D341Med (cell line): Measurements from ENCODE around the gene DCST2.
A peak's percentile ranks its signal among the peaks of the same experiment; 100 is the strongest.

Source experiments
- DNase-seq: peaks from one replicate; pipeline ENCODE4 v3.0.0; 2012; ENCODE audit warnings: low spot score

Gene DCST2

DNA sequence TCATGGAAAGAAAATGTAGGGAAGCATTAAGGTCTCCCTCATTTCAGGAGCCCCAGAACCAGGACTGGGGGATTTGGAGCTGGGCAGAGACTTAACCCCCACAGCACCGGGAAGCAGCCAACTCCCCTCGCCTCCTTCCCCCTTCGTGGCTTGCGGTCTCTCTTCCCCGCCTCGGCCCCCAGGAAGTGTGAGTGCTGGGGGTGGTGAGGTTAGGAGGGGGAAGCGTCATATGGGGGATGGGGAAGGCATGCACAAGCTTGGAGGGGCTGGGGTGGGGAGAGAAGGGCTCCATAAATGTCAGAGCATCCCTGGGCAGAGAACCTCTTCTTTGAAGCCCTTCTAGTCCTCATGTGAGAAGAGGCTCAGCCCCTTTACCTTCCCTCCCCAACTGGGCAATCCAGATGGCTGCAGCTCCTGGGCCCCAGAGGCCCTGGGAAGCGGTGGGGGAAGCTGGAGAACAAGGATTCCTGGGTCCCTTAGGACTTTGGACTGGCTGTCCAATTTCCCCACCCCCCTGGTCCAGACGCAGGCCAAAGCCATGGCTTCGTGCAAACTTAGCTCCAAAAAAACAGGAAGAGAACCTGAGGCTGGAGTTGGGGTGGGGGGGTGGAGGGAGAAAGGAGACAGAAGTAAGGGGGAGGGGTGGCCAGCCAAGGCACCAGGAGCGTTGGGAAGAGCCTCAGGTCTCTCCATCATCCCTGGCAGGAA is 23.2 kb downstream of the DCST2 start:
- no peak for DNase-seq

GRCh38 chr1:155009742-155010141 is 23.8 kb downstream of the DCST2 start:
- DNase-seq: no peak

- DNase-seq: no peak
Observed at GRCh38 chr1:155009221-155009711, 24.3 kb downstream of the DCST2 start.

GRCh38 chr1:155008015-155008941 is 25.3 kb downstream of the DCST2 start:
- DNase-seq: no peak

DNA sequence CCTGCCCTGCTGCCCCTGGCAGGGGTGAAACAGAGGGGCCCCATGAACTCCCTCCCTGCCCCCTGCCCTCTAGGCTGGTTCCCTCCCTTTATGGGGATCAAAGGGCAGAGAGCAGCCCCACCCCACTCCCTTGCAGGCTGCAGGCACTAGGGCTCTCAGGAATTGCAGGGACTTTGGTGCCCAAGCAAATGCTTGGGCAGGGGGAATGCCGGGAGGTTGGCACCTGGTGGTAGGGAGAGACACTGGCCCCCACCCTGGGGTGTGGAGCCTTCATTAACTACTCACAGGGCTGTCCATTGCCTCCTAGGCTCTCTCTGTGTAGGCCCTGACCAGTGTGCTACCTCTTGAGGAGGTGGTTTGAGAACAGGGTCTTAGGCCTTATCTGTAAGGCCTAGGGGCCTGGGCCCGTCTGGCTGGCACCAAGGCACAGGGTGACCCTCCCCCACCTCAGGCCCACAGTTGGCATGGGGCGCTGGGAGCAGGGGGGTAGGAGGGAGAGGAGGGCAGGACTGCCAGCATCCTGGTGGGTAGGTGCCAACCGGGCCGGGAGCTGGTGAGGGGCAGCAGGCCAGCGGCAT is 26.2 kb downstream of the DCST2 start:
- no peak for DNase-seq

GRCh38 chr1:155006601-155007101 is 26.9 kb downstream of the DCST2 start:
- no peak for DNase-seq

DNA sequence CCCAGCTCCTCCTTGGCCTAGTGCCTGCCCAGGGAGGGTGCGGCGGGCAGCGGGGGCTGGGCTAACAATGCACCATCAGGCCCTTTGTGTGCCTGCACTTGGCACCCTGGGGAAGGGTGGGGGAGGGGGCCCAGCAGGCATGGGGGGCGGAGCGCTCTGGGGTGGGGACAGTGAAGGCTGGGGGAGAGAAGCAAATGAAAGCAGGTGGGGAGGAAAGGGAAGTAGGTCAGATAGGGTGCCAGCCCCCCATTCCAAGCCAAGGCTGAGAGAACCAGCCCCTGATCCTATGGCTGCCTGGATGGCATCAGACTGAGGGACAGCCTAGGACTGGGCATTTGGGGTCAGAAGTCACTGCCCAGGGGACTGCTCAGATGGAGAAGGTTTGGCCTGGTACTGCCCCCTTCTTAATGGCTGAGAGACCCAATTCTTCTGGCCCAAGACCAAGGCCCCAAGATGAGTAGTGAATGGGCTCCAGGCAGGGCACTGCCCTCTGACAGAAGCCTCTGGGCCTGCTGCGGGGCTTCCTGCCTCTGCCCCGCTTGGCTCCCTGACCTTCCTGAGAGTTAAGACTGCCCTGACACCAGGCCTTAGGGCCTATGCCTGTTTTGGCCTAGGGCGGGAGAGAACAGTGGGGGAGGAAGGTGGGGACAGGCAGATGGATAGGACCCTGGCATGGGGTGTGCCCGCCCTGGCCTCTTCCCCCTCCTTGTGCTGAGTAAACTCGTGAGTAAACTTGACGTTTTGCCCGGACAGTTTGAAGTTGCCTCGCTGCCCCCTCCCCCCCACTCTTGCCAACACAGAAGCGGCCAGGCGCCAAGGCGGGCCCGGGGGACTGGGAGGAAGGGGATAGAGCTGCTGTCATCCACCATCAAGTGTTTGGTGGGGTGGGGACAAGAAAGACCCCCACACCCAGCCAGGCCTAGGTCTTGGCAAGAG is 28.2 kb downstream of the DCST2 start:
- DNase-seq: no peak

DNA sequence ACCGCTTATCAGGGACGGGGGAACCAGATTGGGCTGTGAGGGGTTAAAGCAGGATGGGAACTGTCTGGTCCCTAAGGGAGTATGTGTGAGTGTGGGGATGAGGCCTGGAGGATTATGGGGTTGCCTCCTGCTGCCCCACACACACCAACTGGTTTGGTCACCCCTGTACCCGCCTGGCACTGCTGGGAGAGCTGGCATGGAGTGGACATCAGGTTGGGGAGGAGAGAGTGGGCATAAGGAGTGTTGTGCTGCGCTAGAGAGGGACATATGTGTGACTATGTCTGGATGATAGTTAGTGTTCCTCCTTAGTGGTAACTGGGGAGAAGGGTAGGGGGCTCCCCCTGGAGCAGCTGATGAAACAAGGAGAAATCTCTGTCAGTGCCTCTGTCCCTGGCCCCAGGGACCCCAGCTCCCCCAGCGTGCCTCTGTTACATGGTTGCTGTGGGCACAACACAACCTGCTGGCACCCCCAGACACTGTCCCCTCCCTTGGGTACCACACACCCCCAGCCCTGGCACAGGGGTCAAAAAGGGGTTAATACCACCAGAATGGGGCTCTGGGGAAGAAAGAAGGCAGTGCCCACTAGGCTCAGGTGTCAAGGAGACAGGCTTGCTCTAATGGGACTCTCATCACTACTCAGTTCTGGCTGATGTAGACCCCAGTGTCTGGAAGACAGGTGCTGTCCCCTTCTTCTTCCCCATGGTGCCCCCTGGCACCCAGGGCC is 29.1 kb downstream of the DCST2 start:
- no peak for DNase-seq

DNA sequence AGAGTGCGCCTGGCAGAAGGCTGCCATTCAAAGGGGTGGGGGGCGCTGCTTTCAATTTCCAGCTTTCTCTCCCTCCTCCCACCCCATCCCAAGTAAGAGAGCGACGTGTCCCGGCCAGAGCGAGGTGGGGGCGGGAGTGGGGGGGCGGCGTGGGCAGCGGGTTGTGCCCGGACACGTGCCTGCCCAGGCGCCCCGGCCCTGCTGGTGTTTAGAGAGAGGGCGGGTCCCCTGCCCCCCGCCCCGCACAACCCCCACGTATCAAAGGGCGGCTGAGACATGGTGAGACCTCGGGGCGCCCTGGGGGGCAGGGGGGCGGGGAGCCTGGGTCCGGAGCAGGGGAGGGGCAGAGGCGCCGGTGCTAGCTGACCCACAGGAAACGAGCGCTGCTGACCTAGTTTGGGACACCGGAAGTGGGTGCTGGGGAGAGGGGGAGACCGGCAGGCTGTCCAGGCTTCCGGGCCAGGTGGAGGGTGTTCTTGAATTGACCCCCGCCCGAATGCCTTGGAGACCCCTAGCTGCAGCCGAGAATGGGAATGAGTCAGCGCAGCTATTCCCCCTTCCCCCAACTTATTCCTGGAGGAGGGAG is 29.7 kb downstream of the DCST2 start:
- no peak for DNase-seq

DNA sequence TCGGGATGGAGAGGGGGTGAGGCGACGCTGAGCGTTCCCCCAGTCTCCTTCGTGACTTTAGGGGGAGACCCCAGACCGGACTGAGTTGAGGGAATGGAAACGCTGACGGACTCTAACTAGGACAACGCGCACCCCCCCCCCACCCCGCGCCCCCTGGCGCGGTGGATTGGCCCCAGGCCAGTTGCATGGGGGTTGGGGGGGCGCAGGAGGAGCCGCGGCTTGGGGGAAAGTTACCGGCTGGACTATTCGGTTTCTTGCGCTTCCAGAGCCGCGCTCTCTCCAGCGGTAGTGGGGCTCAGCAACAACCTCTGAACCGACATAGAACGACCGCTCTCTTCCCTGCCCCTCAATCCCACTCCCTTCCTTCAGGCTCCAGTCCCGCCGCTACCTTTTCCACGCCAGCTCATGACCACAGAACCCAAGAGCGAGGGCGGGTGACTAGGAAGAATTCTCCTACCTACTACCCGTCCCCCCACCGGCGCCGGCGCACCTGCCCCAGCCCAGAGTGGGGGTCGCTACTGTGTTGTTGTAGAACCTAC is 30.3 kb downstream of the DCST2 start:
- DNase-seq: peak; percentile 56

DNA sequence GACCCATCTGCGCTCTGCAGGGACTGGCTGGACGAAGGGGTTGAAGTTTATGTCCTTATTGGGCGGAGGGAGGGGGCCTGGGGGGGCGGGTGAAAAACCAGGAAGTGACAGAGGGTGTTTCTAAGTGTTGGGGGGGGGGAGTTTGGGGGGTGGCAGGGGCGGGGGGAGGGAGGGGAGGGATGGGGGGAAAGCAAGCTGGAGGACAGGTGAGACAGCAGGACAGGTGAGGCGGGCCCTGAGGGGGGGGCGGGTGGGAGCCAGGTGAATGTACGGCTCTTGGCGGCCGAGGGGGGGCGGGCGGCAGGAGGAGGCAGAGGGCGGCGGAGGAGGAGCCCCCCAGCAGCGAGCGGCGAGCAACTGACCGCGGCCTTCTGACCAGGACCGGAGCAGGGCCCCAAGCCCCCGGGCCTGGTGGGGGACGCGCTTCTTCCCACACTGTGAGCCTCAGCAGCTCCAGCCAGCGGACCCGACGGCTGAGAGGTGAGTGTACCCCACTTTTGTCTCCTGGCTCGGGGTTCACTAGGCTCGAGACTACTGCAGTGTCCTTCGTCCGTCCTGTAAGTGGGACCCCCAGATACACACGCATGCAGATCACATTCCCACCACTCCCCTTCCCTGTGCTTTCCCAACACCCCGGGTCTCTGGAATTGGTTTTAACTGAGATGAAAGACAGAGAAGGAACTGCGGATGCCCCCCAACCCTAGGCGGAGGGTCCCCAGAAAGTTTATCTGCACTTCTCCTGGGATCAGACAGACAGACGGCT is 30.9 kb downstream of the DCST2 start, which contains the start of gene ZBTB7B:
Gene ZBTB7B, plus strand, starts transcription at position 339 of the 763 bp plus-strand sequence. CDS start 11,859 bp downstream, outside the sequence.
- no peak for DNase-seq

DNA sequence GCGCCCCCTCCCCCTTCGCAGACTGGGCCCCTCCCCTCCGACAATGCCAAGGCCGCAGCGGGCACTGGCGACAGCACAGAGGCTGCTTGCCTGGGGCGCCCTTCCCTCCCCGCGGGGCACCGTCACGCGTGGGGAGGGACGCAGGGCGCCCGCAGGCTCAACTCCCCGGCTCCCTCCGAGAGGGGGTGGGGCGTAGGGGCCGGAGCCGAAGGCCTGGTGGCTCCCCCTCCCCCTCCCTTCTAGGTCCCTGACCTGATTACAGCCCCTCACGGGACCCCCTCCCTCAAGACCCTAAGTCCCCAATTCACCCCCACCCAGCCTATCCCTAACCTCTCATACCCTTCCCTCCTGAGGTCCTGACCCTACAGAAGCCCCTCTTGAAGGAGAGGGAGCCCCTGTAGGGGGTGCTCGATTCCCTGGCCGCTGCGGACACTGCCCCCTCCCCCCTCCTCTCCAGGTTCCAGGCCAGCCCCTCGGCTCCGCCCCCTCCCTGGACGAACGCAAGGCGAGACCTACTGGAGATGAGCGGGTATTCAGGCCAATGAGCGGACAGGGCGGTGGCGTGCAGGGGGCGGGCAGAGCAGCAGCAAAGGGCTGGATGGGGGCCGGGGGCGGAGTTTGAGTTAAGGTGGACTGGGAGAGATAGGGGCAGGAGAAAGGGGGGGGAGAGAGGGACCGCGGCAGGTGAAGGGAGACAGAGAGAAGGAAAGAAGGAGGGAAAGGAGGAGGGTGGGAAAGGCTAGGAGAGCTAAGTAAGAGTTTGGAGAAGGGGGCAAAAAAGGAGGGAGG is 31.7 kb downstream of the DCST2 start:
- DNase-seq: peak; percentile 99

GRCh38 chr1:155001425-155001674 is 32.2 kb downstream of the DCST2 start:
- no peak for DNase-seq

- peak; percentile 91 for DNase-seq
Observed at GRCh38 chr1:155000726-155001424, 32.7 kb downstream of the DCST2 start.

GRCh38 chr1:155000411-155000725 is 33.2 kb downstream of the DCST2 start:
- DNase-seq: no peak

- no peak for DNase-seq
Observed at GRCh38 chr1:154999571-155000410, 33.8 kb downstream of the DCST2 start.
